ENCODE measurements around the gene CRACR2A.

- TF ChIP-seq, protein P1, sequence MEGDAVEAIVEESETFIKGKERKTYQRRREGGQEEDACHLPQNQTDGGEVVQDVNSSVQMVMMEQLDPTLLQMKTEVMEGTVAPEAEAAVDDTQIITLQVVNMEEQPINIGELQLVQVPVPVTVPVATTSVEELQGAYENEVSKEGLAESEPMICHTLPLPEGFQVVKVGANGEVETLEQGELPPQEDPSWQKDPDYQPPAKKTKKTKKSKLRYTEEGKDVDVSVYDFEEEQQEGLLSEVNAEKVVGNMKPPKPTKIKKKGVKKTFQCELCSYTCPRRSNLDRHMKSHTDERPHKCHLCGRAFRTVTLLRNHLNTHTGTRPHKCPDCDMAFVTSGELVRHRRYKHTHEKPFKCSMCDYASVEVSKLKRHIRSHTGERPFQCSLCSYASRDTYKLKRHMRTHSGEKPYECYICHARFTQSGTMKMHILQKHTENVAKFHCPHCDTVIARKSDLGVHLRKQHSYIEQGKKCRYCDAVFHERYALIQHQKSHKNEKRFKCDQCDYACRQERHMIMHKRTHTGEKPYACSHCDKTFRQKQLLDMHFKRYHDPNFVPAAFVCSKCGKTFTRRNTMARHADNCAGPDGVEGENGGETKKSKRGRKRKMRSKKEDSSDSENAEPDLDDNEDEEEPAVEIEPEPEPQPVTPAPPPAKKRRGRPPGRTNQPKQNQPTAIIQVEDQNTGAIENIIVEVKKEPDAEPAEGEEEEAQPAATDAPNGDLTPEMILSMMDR (IDR thresholded peaks at IDR 0.05), result no peak
- no peak for TF ChIP-seq POLR2AphosphoS5 (IDR thresholded peaks at IDR 0.05; ENCODE audit: low read depth, low read length)
Measured at GRCh38 chr12:3579446-3580093, 173.3 kb downstream of the CRACR2A start.

Data from Panc1 (cell line).